Duodenal mucosa (tissue), 2 donors: ENCODE results near the gene NDRG3.
"Not testable (repeated sequence)": the region's sequence is repeated elsewhere in the genome, so short reads cannot be mapped to it uniquely, and the experiment has no call there.

Source experiments
- H3K27ac ChIP-seq: one replicate; pipeline ENCODE4 v1.7.0; 2013; ENCODE audit warnings: low read depth, low read length
- H3K27me3 ChIP-seq, 2 donors: one replicate each; pipeline ENCODE4 v1.7.0; 2013; ENCODE audit warnings: low read length in 2 of 2, control low read depth in 1 of 2; ENCODE audit not compliant: insufficient read depth in 2 of 2, control insufficient read depth in 1 of 2
- H3K36me3 ChIP-seq, 2 donors: one replicate each; pipeline ENCODE4 v1.7.0; 2013; ENCODE audit warnings: low read length in 2 of 2, control low read depth in 1 of 2; ENCODE audit not compliant: insufficient read depth in 2 of 2, control insufficient read depth in 1 of 2
- H3K4me1 ChIP-seq, 2 donors: one replicate each; pipeline ENCODE4 v1.7.0; 2013; ENCODE audit warnings: low read length in 2 of 2, control low read depth in 1 of 2; ENCODE audit not compliant: insufficient read depth in 2 of 2, control insufficient read depth in 1 of 2
- H3K4me3 ChIP-seq, 2 donors: one replicate each; pipeline ENCODE4 v1.7.0; 2013; ENCODE audit warnings: low read length in 2 of 2, low read depth in 1 of 2
- H3K9ac ChIP-seq, 2 donors: one replicate each; pipeline ENCODE4 v1.7.0; 2013; ENCODE audit warnings: low read length in 2 of 2, low read depth in 1 of 2
- H3K9me3 ChIP-seq, 2 donors: one replicate each; pipeline ENCODE4 v1.7.0; 2013; ENCODE audit warnings: low read length in 2 of 2, control low read depth in 1 of 2; ENCODE audit not compliant: control insufficient read depth in 1 of 2

Gene NDRG3

DNA sequence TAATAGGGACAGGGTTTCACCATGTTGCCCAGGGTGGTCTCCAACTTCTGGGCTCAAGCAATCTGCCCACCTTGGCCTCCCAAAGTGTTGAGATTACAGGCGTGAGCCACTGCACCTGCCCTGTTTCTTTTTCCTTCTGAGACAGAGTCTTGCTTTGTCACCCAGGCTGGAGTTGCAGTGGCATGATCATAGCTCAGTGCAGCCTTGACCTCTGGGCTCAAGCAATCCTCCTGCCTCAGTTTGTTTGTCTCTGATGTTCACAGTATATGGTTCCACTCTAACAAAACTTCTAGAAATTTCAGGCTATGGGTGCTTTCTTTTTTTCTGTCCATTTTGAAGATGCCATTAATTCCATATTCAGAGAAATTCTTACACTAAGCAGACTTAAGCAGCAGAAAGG is 33.1 kb downstream of the NDRG3 start:
- no peaks in the 10 kb centered on the region for H3K9me3 ChIP-seq
- H3K36me3 ChIP-seq, result no peaks in the 10 kb centered on the region
- no peak overlapping the region for H3K27ac ChIP-seq
- H3K4me3 ChIP-seq, result no peak overlapping the region
- H3K4me1 ChIP-seq, result no peaks in the 10 kb centered on the region
- H3K9ac ChIP-seq, result no peak overlapping the region
- H3K27me3 ChIP-seq, result no peaks in the 10 kb centered on the region

DNA sequence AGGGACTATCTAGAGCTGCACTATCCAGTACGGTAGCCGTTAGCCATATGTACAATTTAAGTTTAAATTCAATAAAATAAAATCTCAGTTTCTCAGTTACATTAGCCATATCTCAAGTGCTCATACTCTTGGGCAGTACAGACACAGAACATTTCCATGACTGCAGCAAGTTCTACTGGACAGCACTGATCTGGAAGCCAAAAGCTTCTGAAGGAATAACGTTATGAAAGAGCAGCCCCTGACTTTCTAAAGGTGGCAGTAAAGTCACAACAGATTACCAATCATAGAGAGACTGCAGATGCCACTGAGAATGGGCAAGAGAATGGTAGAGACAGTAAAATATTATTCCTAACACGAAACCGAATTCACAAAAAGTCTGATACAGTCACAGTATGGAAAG is 36.8 kb downstream of the NDRG3 start:
- Histone ChIP-seq H3K9ac (no peak overlapping the region), H3K36me3 (peaks cover 0 to 3% of the 10 kb centered on the region in 2 donors), H3K27me3 (no peaks in the 10 kb centered on the region), H3K27ac (no peak overlapping the region), H3K4me1 (no peaks in the 10 kb centered on the region), H3K4me3 (no peak overlapping the region), H3K9me3 (no peaks in the 10 kb centered on the region)

DNA sequence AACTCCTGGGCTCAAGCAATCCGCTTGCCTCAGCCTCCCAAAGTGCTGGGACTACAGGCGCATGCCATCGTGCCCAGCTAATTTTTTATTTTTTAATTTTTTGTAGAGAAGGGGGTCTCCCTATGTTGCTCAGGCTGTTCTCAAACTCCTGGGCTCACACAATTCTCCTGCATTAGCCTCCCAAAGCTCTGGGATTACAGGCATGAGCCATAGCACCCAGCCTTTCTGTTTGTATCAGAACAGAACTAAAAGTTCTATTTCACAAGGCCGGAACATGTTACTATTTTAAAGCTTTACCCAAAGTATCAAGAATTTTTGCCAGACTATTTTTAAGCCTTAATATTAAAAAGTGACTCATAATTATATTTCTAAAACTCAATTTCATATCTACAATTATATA is 42.4 kb downstream of the NDRG3 start:
- H3K36me3 ChIP-seq, result peaks cover 0 to 3% of the 10 kb centered on the region in 2 donors
- no peak overlapping the region for H3K9ac ChIP-seq
- no peak overlapping the region for H3K27ac ChIP-seq
- H3K4me1 ChIP-seq, result no peaks in the 10 kb centered on the region
- no peaks in the 10 kb centered on the region for H3K27me3 ChIP-seq
- H3K4me3 ChIP-seq, result no peak overlapping the region
- H3K9me3 ChIP-seq, result no peaks in the 10 kb centered on the region

DNA sequence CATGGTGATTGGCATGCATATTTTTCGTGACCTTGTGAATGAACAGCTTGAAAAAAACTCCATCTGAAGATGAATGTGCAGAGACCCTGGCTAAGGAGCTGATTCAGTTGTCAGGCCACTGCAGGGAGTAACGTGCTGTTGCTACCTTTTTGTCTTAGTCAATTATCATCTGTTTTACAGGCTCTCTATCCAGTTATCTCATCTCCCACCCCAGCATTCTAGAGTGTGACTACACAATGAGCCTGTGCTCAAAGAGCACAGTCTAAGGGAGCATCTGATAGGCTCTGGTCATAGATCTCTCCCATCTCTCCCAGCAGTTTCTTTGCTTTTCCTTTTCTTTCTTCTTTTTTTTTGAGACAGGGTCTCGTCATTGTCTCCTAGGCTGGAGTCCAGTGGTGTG is 45.5 kb downstream of the NDRG3 start:
- Histone ChIP-seq H3K27me3 (no peaks in the 10 kb centered on the region), H3K4me3 (no peak overlapping the region), H3K9me3 (no peaks in the 10 kb centered on the region), H3K27ac (no peak overlapping the region), H3K9ac (no peak overlapping the region), H3K36me3 (no peaks in the 10 kb centered on the region), H3K4me1 (no peaks in the 10 kb centered on the region)

- not testable (repeated sequence) for H3K9me3 ChIP-seq, H3K36me3 ChIP-seq, H3K27ac ChIP-seq, H3K9ac ChIP-seq, H3K4me1 ChIP-seq, H3K27me3 ChIP-seq, H3K4me3 ChIP-seq
These were observed 50.4 kb downstream of the NDRG3 start for GRCh38 chr20:36695467-36695866.

DNA sequence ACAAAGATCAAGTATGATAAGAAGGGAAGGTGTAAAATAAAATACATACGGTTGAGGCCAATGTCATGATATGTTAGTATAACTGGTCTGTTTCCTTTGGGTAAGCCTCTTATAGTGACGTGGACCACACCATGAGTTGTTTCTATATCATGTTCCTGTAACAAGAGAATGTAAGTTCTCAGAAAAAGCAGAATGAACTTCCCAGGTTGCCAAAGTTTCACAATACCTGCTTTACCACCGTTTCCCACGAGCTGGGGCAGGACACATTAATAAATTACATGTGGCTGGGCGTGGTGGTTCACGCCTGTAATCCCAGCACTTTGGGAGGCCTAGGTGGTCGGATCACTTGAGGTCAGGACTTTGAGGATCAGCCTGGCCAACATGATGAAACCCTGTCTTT is 57.3 kb downstream of the NDRG3 start:
- Histone ChIP-seq H3K9me3 (no peaks in the 10 kb centered on the region), H3K4me1 (no peaks in the 10 kb centered on the region), H3K4me3 (no peak overlapping the region), H3K9ac (no peak overlapping the region), H3K27me3 (no peaks in the 10 kb centered on the region), H3K36me3 (peaks cover 0 to 33% of the 10 kb centered on the region in 2 donors), H3K27ac (no peak overlapping the region)

DNA sequence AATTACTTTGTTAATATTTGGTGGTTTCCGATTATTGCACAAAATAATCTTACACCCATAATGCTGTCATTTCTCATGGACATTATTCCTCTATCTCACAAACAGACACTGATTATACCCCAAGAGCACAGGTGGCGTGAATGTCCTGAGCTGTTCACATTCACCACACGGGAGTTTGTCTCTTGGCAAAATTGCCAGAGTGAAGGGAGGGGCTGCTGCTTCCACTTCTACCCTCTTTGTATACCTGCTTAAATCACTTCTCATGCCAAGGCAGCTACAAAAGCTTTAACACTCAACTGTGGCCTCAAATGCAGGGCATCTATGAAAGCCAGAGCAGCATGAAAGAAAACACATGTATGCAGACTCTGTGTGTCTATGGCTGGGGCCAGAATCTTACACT is 58.0 kb downstream of the NDRG3 start:
- Histone ChIP-seq H3K27ac (no peak overlapping the region), H3K27me3 (no peaks in the 10 kb centered on the region), H3K4me1 (no peaks in the 10 kb centered on the region), H3K4me3 (no peak overlapping the region), H3K9me3 (no peaks in the 10 kb centered on the region), H3K9ac (no peak overlapping the region), H3K36me3 (peaks cover 0 to 33% of the 10 kb centered on the region in 2 donors)

GRCh38 chr20:36686944-36687343 is 58.9 kb downstream of the NDRG3 start:
- Histone ChIP-seq H3K9me3 (no peaks in the 10 kb centered on the region), H3K4me3 (no peak overlapping the region), H3K27ac (no peak overlapping the region), H3K27me3 (no peaks in the 10 kb centered on the region), H3K9ac (no peak overlapping the region), H3K4me1 (no peaks in the 10 kb centered on the region), H3K36me3 (peaks cover 0 to 33% of the 10 kb centered on the region in 2 donors)

DNA sequence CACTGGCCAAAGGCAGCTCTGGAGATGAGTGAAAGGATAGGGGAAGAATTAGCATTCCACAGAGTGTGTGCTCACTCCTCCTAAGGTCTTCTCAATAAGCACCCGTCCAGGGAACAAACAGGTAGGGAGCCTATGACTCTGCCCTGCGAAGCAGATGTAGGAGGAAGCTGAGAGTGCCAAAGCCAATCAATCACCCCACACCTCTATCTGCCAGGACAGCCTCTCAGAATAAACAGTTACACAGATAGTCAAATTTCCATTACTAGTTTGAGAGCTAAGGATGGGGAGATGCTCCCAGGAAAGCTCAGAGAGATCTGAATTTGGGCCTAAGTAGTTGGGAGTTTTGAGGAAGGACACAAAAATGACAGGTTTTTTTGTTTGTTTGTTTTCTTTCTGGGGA is 59.4 kb downstream of the NDRG3 start:
- Histone ChIP-seq H3K27me3 (no peaks in the 10 kb centered on the region), H3K9me3 (no peaks in the 10 kb centered on the region), H3K27ac (no peak overlapping the region), H3K4me3 (no peak overlapping the region), H3K9ac (no peak overlapping the region), H3K4me1 (no peaks in the 10 kb centered on the region), H3K36me3 (peaks cover 0 to 33% of the 10 kb centered on the region in 2 donors)

DNA sequence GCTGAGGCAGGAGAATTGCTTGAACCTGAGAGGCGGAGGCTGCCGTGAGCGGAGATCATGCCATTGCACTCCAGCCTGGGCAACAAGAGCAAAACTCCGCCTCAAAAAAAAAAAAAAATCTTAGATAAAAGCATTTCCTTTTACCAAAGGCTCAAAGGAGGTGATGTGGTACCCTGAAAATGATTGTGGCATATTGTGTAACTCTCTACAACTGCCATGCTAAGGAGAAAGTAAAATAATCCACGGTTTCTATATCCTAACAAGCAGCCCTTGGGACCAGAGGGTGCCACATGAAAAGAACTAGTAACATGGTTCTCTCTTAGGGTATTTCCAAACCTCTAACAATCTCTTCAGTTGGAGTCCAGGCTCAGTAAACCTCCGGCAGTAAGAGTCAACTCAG is 61.1 kb downstream of the NDRG3 start:
- H3K36me3 ChIP-seq, result peaks cover 7 to 40% of the 10 kb centered on the region in 2 donors
- no peak overlapping the region for H3K9ac ChIP-seq
- no peak overlapping the region for H3K27ac ChIP-seq
- no peaks in the 10 kb centered on the region for H3K27me3 ChIP-seq
- no peaks in the 10 kb centered on the region for H3K9me3 ChIP-seq
- H3K4me3 ChIP-seq, result no peak overlapping the region
- H3K4me1 ChIP-seq, result no peaks in the 10 kb centered on the region

GRCh38 chr20:36682311-36682710 is 63.6 kb downstream of the NDRG3 start:
- H3K4me1 ChIP-seq, result no peaks in the 10 kb centered on the region
- no peaks in the 10 kb centered on the region for H3K27me3 ChIP-seq
- peaks cover 7 to 28% of the 10 kb centered on the region in 2 donors for H3K36me3 ChIP-seq
- no peak overlapping the region for H3K4me3 ChIP-seq
- no peak overlapping the region for H3K27ac ChIP-seq
- no peak overlapping the region for H3K9ac ChIP-seq
- no peaks in the 10 kb centered on the region for H3K9me3 ChIP-seq
